ENCODE data around the gene RPLP2. TPM values are rescaled to one million over a fixed set of nuclear protein-coding genes. Genes with fewer than 3 reads are reported as not detected.

The RPLP2 gene
- total and polyA plus RNA-seq, 8 donors: 761 to 1,687 (median 1,137) TPM

- Histone ChIP-seq H3K27me3 (no peaks in the 10 kb centered on the region), H3K36me3 (peaks cover 0 to 25% (median 12%) of the 10 kb centered on the region in 3 donors), H3K4me1 (peaks cover 4 to 30% (median 26%) of the 10 kb centered on the region in 3 donors), H3K27ac (peak overlapping the region; percentile 83 to 93 (median 92)), H3K4me3 (peak overlapping the region; percentile 69 to 92 (median 79)), H3K9me3 (no peaks in the 10 kb centered on the region)
- TF ChIP-seq, protein P1, sequence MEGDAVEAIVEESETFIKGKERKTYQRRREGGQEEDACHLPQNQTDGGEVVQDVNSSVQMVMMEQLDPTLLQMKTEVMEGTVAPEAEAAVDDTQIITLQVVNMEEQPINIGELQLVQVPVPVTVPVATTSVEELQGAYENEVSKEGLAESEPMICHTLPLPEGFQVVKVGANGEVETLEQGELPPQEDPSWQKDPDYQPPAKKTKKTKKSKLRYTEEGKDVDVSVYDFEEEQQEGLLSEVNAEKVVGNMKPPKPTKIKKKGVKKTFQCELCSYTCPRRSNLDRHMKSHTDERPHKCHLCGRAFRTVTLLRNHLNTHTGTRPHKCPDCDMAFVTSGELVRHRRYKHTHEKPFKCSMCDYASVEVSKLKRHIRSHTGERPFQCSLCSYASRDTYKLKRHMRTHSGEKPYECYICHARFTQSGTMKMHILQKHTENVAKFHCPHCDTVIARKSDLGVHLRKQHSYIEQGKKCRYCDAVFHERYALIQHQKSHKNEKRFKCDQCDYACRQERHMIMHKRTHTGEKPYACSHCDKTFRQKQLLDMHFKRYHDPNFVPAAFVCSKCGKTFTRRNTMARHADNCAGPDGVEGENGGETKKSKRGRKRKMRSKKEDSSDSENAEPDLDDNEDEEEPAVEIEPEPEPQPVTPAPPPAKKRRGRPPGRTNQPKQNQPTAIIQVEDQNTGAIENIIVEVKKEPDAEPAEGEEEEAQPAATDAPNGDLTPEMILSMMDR (IDR thresholded peaks at IDR 0.05): no peak
- 1% methylated on average over 43 to 53 of the region's 53 CpGs for WGBS, 2 donors
- ATAC-seq (peak in 1 of 4 donors; percentile 0), FAIRE-seq (no peak), DNase-seq (peak in 1 of 6 donors; percentile 52)
- intact Hi-C loops (cut with DNase I): no loop called here
Observed at GRCh38 chr11:843086-843734, 33.4 kb downstream of the RPLP2 start.

GRCh38 chr11:843818-844692, 34.3 kb downstream of the RPLP2 start:
- ATAC-seq (peak; percentile 16 to 37 (median 34)), DNase-seq (peak in 5 of 6 donors; percentile 78 to 92 (median 84)), FAIRE-seq (no peak)
- H3K27me3 ChIP-seq: no peaks in the 10 kb centered on the region
- intact Hi-C loops (cut with DNase I): no loop called here
- peaks cover 0 to 18% (median 12%) of the 10 kb centered on the region in 3 donors for H3K36me3 ChIP-seq
- H3K9me3 ChIP-seq: no peaks in the 10 kb centered on the region
- H3K4me1 ChIP-seq: peaks cover 4 to 36% (median 34%) of the 10 kb centered on the region in 3 donors
- WGBS, 2 donors: 7 to 21% methylated on average over 23 to 25 of the region's 25 CpGs
- H3K4me3 ChIP-seq: peak overlapping the region in 3 of 4 donors; percentile 77 to 92 (median 81)
- TF ChIP-seq, protein P1 (IDR thresholded peaks at IDR 0.05): no peak
- H3K27ac ChIP-seq: peak overlapping the region; percentile 83 to 93 (median 92)

- WGBS, 2 donors: 46 to 51% methylated on average over 29 to 31 of the region's 31 CpGs
- peak overlapping the region; percentile 83 to 93 (median 92) for H3K27ac ChIP-seq
- intact Hi-C loops (cut with DNase I): loop anchor here in 1 of 3 donors (5.0 kb wide), 1 partner anchor 207 kb away; no protein-coding TSS in a partner anchor
- ATAC-seq (peak; percentile 4 to 42 (median 30)), DNase-seq (peak; percentile 83 to 94 (median 86)), FAIRE-seq (no peak)
- TF ChIP-seq, protein P1 (IDR thresholded peaks at IDR 0.05): no peak
- peaks cover 4 to 39% (median 36%) of the 10 kb centered on the region in 3 donors for H3K4me1 ChIP-seq
- peak overlapping the region in 2 of 4 donors; percentile 77 to 92 for H3K4me3 ChIP-seq
- H3K9me3 ChIP-seq: no peaks in the 10 kb centered on the region
- peaks cover 0 to 9% (median 3%) of the 10 kb centered on the region in 3 donors for H3K36me3 ChIP-seq
- no peaks in the 10 kb centered on the region for H3K27me3 ChIP-seq
Observed at GRCh38 chr11:844693-845644, 35.2 kb downstream of the RPLP2 start.

- TF ChIP-seq, protein P1 (IDR thresholded peaks at IDR 0.05): no peak
- FAIRE-seq: no peak
- WGBS, 2 donors: 62 to 70% methylated on average over 8 of the region's 8 CpGs
- Histone ChIP-seq H3K27me3 (no peaks in the 10 kb centered on the region), H3K27ac (peak overlapping the region in 1 of 4 donors; percentile 83), H3K36me3 (no peaks in the 10 kb centered on the region), H3K9me3 (no peaks in the 10 kb centered on the region), H3K4me3 (no peak overlapping the region), H3K4me1 (peaks cover 4 to 31% (median 30%) of the 10 kb centered on the region in 3 donors)
- peak in 1 of 6 donors; percentile 30 for DNase-seq
- ATAC-seq: no peak
- intact Hi-C loops (cut with DNase I): loop anchor here in 2 of 3 donors (2.0 to 5.0 kb wide), 2 partner anchors 205 to 206 kb away; no protein-coding TSS in a partner anchor
Observed at GRCh38 chr11:845872-846495, 36.2 kb downstream of the RPLP2 start.

Data from pancreas (tissue), 10 donors.